Ovary (tissue), 9 donors: ENCODE data around the gene GALNT16. TPM values are rescaled to one million over a fixed set of nuclear protein-coding genes. Genes with fewer than 3 reads are reported as not detected.

ENCODE experiments used
- DNase-seq, 5 donors: peaks; one replicate each; pipeline ENCODE4 v3.0.0-alpha.2; 2019 to 2020
- H3K27ac ChIP-seq, 2 donors: fragments of 200-600 bp; one replicate each; pipeline versions ENCODE4 v1.5.1 to v1.8.0; 2019 to 2022
- H3K27me3 ChIP-seq: fragments of 200-600 bp; one replicate; pipeline ENCODE4 v1.8.0; 2022
- H3K36me3 ChIP-seq: fragments of 200-600 bp; sonication (generic); one replicate; pipeline ENCODE4 v1.5.1; 2019
- H3K4me1 ChIP-seq: one replicate; pipeline ENCODE4 v1.8.1; 2013; ENCODE audit warnings: mild to moderate bottlenecking, moderate library complexity; ENCODE audit not compliant: insufficient read depth
- H3K4me3 ChIP-seq: fragments of 200-600 bp; sonication (generic); one replicate; pipeline ENCODE4 v1.5.1; 2017
- H3K9me3 ChIP-seq, 2 donors: fragments of 200-600 bp in 1 of 2; sonication (generic) in 1 of 2; one replicate each; pipeline versions ENCODE4 v1.5.1 to v1.8.1; 2013 to 2019; ENCODE audit warnings: mild to moderate bottlenecking in 1 of 2, moderate library complexity in 1 of 2
- CTCF ChIP-seq, 3 donors: fragments of 450-650 bp in 2 of 3; fragments of 200-600 bp in 1 of 3; IDR thresholded peaks; one replicate each; pipeline versions ENCODE4 v1.5.1 to v1.8.0; 2016 to 2022; ENCODE audit warnings: antibody characterized with exemption in 3 of 3, mild to moderate bottlenecking in 1 of 3
- EP300 ChIP-seq: sonication (generic); formaldehyde crosslinking; IDR thresholded peaks from one replicate; pipeline ENCODE4 v1.6.1; 2017; ENCODE audit warnings: antibody characterized with exemption
- POLR2A ChIP-seq: fragments of 450-650 bp; IDR thresholded peaks from one replicate; pipeline ENCODE4 v1.6.1; 2017; ENCODE audit warnings: antibody characterized with exemption, mild to moderate bottlenecking, moderate library complexity
- WGBS, 3 donors: extraction: QIAGEN DNeasy Blood & Tissue Kit in 1 of 3; methylation state at CpG; one replicate each; pipeline versions ENCODE4 v1.1.5 to v1.1.7; 2013 to 2017; 5-methylcytosine and 5-hydroxymethylcytosine counted together
- intact Hi-C, 4 donors: fragments of 100-400 bp; cut with DNase I; formaldehyde crosslinking; loops; one replicate each; pipeline versions ENCODE4 v1.11.0 to v1.15.1; 2022 to 2023
- polyA plus RNA-seq, 2 donors: library from polyadenylated mRNA; stranded (reverse); fragments of 200-250 nt in 1 of 2; fragments of 350-450 nt in 1 of 2; fragmentation: Illumina TruSeq in 1 of 2; extraction: RNeasy Lipid Tissue Mini Kit (QIAGEN cat#74804) in 1 of 2; gene quantifications; one replicate each; pipeline ENCODE4 v1.2.3, GENCODE V29; 2013 to 2014
- total RNA-seq, 7 donors: library from RNA; depleted of rRNA in 2 of 7; stranded (reverse); fragments of >200 nt in 2 of 7; fragmentation: NEBNext Ultra II Directional in 3 of 7; extraction: Animal tissue kit (Norgen Biotek cat#: 25700) in 3 of 7; gene quantifications; one replicate each; pipeline versions ENCODE4 v1.1.0 to v1.2.4, GENCODE V29; 2016 to 2023
- donor health status: DM: no; HTN: no; CAD: no; lungs with moderate emphysema.
- donor health status: DM: no; HTN: no; CAD: no.
- donor health status: Bipolar disorder and iron deficiency.
- donor health status: DM: yes; HTN: yes; CAD: no.
- donor health status: DM: no; HTN: no; CAD: no.
- donor health status: DM: yes; HTN: yes; CAD: no.

Gene GALNT16
- total and polyA plus RNA-seq, 9 donors: 0.36 to 5.3 (median 2.0) TPM

- H3K4me1 ChIP-seq: no peaks in the 10 kb centered on the region
- no peaks in the 10 kb centered on the region for H3K9me3 ChIP-seq
- 94 to 96% (median 96%) methylated on average over 4 of the region's 4 CpGs for WGBS, 3 donors
- intact Hi-C loops: loop anchor here in 1 of 4 donors (10.0 kb wide), 1 partner anchor 122 kb away; no protein-coding TSS in a partner anchor
- no peak for TF ChIP-seq POLR2A
- no peak for TF ChIP-seq CTCF (IDR thresholded peaks at IDR 0.05)
- TF ChIP-seq EP300: no peak
- no peak overlapping the region for H3K4me3 ChIP-seq
- H3K36me3 ChIP-seq: no peaks in the 10 kb centered on the region
- DNase-seq: no peak
- no peak overlapping the region for H3K27ac ChIP-seq
- H3K27me3 ChIP-seq: no peaks in the 10 kb centered on the region
These were observed 106.8 kb downstream of the GALNT16 start for GRCh38 chr14:69366761-69367160.

- no peaks in the 10 kb centered on the region for H3K36me3 ChIP-seq
- H3K27ac ChIP-seq: no peak overlapping the region
- WGBS, 3 donors: 82 to 94% (median 86%) methylated on average over 1 of the region's 1 CpG
- no peaks in the 10 kb centered on the region for H3K4me1 ChIP-seq
- DNase-seq: no peak
- no peaks in the 10 kb centered on the region for H3K27me3 ChIP-seq
- H3K9me3 ChIP-seq: no peaks in the 10 kb centered on the region
- TF ChIP-seq CTCF (IDR thresholded peaks at IDR 0.05) (no peak), EP300 (no peak), POLR2A (no peak)
- intact Hi-C loops: loop anchor here in 1 of 4 donors (10.0 kb wide), 1 partner anchor 124 kb away; no protein-coding TSS in a partner anchor
- H3K4me3 ChIP-seq: no peak overlapping the region
These were observed 108.4 kb downstream of the GALNT16 start for GRCh38 chr14:69368381-69368780.

- Histone ChIP-seq H3K4me1 (no peaks in the 10 kb centered on the region), H3K27ac (no peak overlapping the region), H3K4me3 (no peak overlapping the region), H3K9me3 (no peaks in the 10 kb centered on the region), H3K36me3 (no peaks in the 10 kb centered on the region), H3K27me3 (no peaks in the 10 kb centered on the region)
- intact Hi-C loops: no loop called here
- no peak for TF ChIP-seq EP300
- no peak for TF ChIP-seq CTCF (IDR thresholded peaks at IDR 0.05)
- no peak for TF ChIP-seq POLR2A
- DNase-seq: no peak
- WGBS, 3 donors: 58 to 71% (median 66%) methylated on average over 5 of the region's 5 CpGs
These were observed 110.1 kb downstream of the GALNT16 start for GRCh38 chr14:69370061-69370460.

- Histone ChIP-seq H3K9me3 (no peaks in the 10 kb centered on the region), H3K27me3 (no peaks in the 10 kb centered on the region), H3K27ac (no peak overlapping the region), H3K36me3 (no peaks in the 10 kb centered on the region), H3K4me3 (no peak overlapping the region), H3K4me1 (no peaks in the 10 kb centered on the region)
- WGBS, 3 donors: 95 to 100% (median 98%) methylated on average over 3 of the region's 3 CpGs
- TF ChIP-seq POLR2A: no peak
- no peak for TF ChIP-seq CTCF (IDR thresholded peaks at IDR 0.05)
- TF ChIP-seq EP300: no peak
- intact Hi-C loops: no loop called here
- no peak for DNase-seq
These were observed 112.2 kb downstream of the GALNT16 start for GRCh38 chr14:69372146-69372545.
